Anterior cingulate cortex (tissue), 58 donors: ENCODE results near the gene DIAPH3.

Source experiments
- DNase-seq, 58 donors: peaks; one replicate each; lab custom pipeline; 2025; lab: John Stamatoyannopoulos, UW

The DIAPH3 gene

GRCh38 chr13:59658027-59658737 is 505.5 kb downstream of the DIAPH3 start:
- no peak for DNase-seq

- DNase-seq: no peak
Observed at GRCh38 chr13:59653916-59654315, 509.8 kb downstream of the DIAPH3 start.

GRCh38 chr13:59651479-59651878 is 512.2 kb downstream of the DIAPH3 start:
- no peak for DNase-seq

GRCh38 chr13:59643906-59644626 is 519.7 kb downstream of the DIAPH3 start:
- DNase-seq: no peak

GRCh38 chr13:59643364-59643841 is 520.3 kb downstream of the DIAPH3 start:
- no peak for DNase-seq

- no peak for DNase-seq
Observed at GRCh38 chr13:59641817-59642216, 521.9 kb downstream of the DIAPH3 start.

- no peak for DNase-seq
Observed at GRCh38 chr13:59641261-59641660, 522.5 kb downstream of the DIAPH3 start.

- no peak for DNase-seq
Observed at GRCh38 chr13:59638404-59638803, 525.3 kb downstream of the DIAPH3 start.

GRCh38 chr13:59635589-59635988 is 528.1 kb downstream of the DIAPH3 start:
- no peak for DNase-seq

- DNase-seq: no peak
Observed at GRCh38 chr13:59633290-59633689, 530.4 kb downstream of the DIAPH3 start.

- no peak for DNase-seq
Observed at GRCh38 chr13:59631271-59631670, 532.5 kb downstream of the DIAPH3 start.

- DNase-seq: no peak
Observed at GRCh38 chr13:59625111-59625510, 538.6 kb downstream of the DIAPH3 start.

- no peak for DNase-seq
Observed at GRCh38 chr13:59623206-59623915, 540.4 kb downstream of the DIAPH3 start.

GRCh38 chr13:59621773-59622172 is 542.0 kb downstream of the DIAPH3 start:
- DNase-seq: no peak
